Measurements from ENCODE around the gene NRAS.
"Not testable (repeated sequence)": the region's sequence is repeated elsewhere in the genome, so short reads cannot be mapped to it uniquely, and the experiment has no call there.

Gene NRAS

GRCh38 chr1:114756009-114756892 lies 39.7 kb upstream of the NRAS start:
- DNase-seq (ENCODE audit: extremely low read depth, low read depth) = no peak
- TF ChIP-seq, protein P1, sequence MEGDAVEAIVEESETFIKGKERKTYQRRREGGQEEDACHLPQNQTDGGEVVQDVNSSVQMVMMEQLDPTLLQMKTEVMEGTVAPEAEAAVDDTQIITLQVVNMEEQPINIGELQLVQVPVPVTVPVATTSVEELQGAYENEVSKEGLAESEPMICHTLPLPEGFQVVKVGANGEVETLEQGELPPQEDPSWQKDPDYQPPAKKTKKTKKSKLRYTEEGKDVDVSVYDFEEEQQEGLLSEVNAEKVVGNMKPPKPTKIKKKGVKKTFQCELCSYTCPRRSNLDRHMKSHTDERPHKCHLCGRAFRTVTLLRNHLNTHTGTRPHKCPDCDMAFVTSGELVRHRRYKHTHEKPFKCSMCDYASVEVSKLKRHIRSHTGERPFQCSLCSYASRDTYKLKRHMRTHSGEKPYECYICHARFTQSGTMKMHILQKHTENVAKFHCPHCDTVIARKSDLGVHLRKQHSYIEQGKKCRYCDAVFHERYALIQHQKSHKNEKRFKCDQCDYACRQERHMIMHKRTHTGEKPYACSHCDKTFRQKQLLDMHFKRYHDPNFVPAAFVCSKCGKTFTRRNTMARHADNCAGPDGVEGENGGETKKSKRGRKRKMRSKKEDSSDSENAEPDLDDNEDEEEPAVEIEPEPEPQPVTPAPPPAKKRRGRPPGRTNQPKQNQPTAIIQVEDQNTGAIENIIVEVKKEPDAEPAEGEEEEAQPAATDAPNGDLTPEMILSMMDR (IDR thresholded peaks at IDR 0.05; ENCODE audit: low read depth, low read length, missing control alignments) = no peak
- H3K4me3 ChIP-seq (replicated peaks; ENCODE audit: low read depth, low read length) = peak overlapping the region; percentile 98

GRCh38 chr1:114755006-114755931 lies 38.7 kb upstream of the NRAS start:
- H3K4me3 ChIP-seq (replicated peaks; ENCODE audit: low read depth, low read length) = peak overlapping the region; percentile 98
- no peak for DNase-seq (ENCODE audit: extremely low read depth, low read depth)
- TF ChIP-seq, protein P1 (IDR thresholded peaks at IDR 0.05; ENCODE audit: low read depth, low read length, missing control alignments) = no peak

DNA sequence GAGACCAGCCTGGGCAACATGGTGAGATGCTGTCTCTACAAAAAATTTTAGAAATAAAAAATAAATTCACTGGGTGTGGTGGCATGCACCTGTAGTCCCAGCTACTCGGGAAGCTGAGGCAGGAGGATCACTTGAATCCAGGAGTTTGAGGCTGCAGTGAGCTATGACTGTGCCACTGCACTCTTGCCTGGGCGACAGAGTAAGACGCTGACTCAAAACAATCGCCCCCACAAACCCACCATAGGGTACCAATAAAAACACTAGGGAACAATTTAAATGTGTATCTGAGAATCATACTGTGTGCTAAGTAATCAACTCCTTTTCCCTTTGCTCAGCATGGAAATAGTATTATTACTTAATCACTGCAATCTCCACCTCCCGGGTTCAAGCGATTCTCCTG lies 37.1 kb upstream of the NRAS start:
- H3K4me3 ChIP-seq (replicated peaks; ENCODE audit: low read depth, low read length); DNase-seq (ENCODE audit: extremely low read depth, low read depth): not testable (repeated sequence)

DNA sequence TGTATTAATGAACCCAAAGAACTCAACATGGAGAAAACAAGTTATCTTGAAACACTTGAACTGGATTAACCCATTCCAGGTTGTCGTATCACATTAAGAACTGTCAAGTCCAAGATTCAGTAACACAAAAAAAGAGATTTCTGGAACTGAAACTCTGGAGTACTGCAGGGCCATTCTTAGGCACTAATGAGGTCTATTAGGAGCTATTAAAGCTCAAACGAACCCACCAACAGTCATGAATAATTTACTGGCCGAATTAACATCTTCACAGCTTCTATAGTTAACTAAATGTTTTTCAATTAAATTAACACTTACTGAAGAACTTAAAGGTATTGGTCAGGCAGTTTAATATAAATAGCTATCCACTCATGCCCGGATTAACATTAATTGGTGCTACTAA lies 36.6 kb upstream of the NRAS start:
- DNase-seq (ENCODE audit: extremely low read depth, low read depth) = no peak
- H3K4me3 ChIP-seq (replicated peaks; ENCODE audit: low read depth, low read length) = no peak overlapping the region
- TF ChIP-seq, protein P1 (IDR thresholded peaks at IDR 0.05; ENCODE audit: low read depth, low read length, missing control alignments) = no peak

- TF ChIP-seq, protein P1 (IDR thresholded peaks at IDR 0.05; ENCODE audit: low read depth, low read length, missing control alignments) = no peak
- H3K4me3 ChIP-seq (replicated peaks; ENCODE audit: low read depth, low read length) = no peak overlapping the region
- no peak for DNase-seq (ENCODE audit: extremely low read depth, low read depth)
Observed at GRCh38 chr1:114750780-114751179, 34.2 kb upstream of the NRAS start.

DNA sequence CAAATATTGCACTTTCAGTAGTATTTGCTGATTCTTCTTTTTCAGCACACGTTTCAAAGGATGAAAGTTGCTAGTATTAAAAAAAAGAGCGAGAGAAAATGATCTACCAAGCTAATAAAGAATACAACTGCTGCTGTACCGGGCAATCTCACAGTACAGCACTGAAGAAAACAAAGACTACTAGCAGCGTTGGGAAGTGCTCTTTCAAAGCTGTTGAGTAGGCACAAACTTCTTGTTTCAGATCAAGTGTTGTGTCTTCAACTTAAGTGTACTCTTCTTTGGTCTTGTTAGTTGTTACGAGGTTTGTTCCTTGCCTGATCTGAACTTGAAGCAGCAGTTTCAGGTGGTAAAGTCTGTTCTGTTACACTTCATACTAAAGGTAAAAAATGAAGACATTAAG lies 33.3 kb upstream of the NRAS start:
- no peak overlapping the region for H3K4me3 ChIP-seq (replicated peaks; ENCODE audit: low read depth, low read length)
- TF ChIP-seq, protein P1 (IDR thresholded peaks at IDR 0.05; ENCODE audit: low read depth, low read length, missing control alignments) = no peak
- DNase-seq (ENCODE audit: extremely low read depth, low read depth) = no peak

Data from HFF-Myc (cell line).